Thymus (tissue), 11 donors: ENCODE measurements around the gene RSPH1. TPM values are rescaled to one million over a fixed set of nuclear protein-coding genes. Genes with fewer than 3 reads are reported as not detected.
A peak's percentile ranks its signal among the peaks of the same experiment; 100 is the strongest.

ENCODE experiments used
- DNase-seq, 9 donors: peaks; one replicate each; pipeline ENCODE4 v3.0.0-alpha.2; 2013; ENCODE audit warnings: low spot score in 9 of 9, low read depth in 6 of 9, missing footprints in 1 of 9
- H3K27ac ChIP-seq, 2 donors: one replicate each; pipeline ENCODE4 v1.5.1; 2013; ENCODE audit warnings: control low read depth in 1 of 2, low read depth in 1 of 2, low read length in 1 of 2, mild to moderate bottlenecking in 1 of 2, moderate library complexity in 1 of 2
- H3K27me3 ChIP-seq, 2 donors: one replicate each; pipeline ENCODE4 v1.5.1; 2013; ENCODE audit warnings: low read length in 1 of 2; ENCODE audit not compliant: control insufficient read depth in 2 of 2, insufficient read depth in 1 of 2
- H3K36me3 ChIP-seq, 2 donors: one replicate each; pipeline ENCODE4 v1.5.1; 2013; ENCODE audit warnings: low read length in 1 of 2, mild to moderate bottlenecking in 1 of 2, moderate library complexity in 1 of 2; ENCODE audit not compliant: control insufficient read depth in 2 of 2, insufficient read depth in 2 of 2
- H3K4me1 ChIP-seq, 2 donors: one replicate each; pipeline ENCODE4 v1.5.1; 2013; ENCODE audit warnings: low read length in 2 of 2; ENCODE audit not compliant: control insufficient read depth in 2 of 2, insufficient read depth in 2 of 2
- H3K4me3 ChIP-seq, 2 donors: one replicate each; pipeline ENCODE4 v1.5.1; 2013; ENCODE audit warnings: low read length in 2 of 2, control low read depth in 1 of 2, mild to moderate bottlenecking in 1 of 2
- H3K9me3 ChIP-seq, 2 donors: one replicate each; pipeline ENCODE4 v1.5.1; 2013; ENCODE audit warnings: low read length in 1 of 2, mild to moderate bottlenecking in 1 of 2; ENCODE audit not compliant: control insufficient read depth in 2 of 2, insufficient read depth in 1 of 2
- WGBS: extraction: QIAGEN DNeasy Blood & Tissue Kit; methylation state at CpG from one replicate; pipeline ENCODE4 v1.1.7; 2013; 5-methylcytosine and 5-hydroxymethylcytosine counted together
- polyA plus RNA-seq: library from polyadenylated mRNA; stranded (reverse); fragments of 200-250 nt; gene quantifications from one replicate; pipeline ENCODE4 v1.2.3, GENCODE V29; 2013
- total RNA-seq: library from RNA; stranded (reverse); fragments of 120-200 nt; gene quantifications from one replicate; pipeline ENCODE4 v1.2.4, GENCODE V29; 2013
- donor health status: healthy.

Gene RSPH1
- total and polyA plus RNA-seq, 2 donors = 0.38 to 2.4 TPM

DNA sequence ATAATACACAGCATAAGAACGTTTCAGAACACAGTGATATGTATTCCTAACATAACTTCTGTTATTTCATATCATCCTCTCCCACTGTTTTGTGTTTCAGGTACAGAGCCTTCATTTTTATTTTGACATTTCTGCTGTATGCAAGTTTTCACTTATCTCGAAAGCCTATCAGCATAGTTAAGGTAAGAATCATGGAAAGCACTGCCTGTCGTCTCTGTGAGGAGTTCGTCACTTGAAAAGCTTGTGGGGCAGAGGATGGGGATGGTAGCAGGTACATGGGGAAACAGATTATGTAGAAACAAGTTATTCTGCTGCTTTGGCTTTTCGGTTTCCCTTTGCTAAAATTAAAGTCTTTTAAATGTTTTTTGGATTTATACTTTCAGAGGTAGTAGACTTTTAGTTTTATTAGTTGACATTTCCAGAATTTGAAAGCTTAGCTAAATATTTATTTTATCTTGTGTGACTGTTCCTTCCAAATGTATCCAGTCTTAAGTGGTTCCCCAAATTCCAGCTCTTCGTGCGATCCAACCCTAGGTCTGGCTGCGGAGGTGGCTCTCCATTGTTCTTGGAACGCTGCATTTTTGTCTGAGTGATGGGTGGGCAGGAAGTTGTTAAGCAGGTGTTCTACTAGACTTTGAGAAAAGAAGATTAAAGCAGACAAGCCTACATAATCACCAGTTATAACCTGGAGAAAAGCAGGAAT lies 29.8 kb upstream of the RSPH1 start:
- Histone ChIP-seq H3K4me3 (no peak overlapping the region), H3K9me3 (no peaks in the 10 kb centered on the region), H3K4me1 (peaks cover 23 to 46% of the 10 kb centered on the region in 2 donors), H3K36me3 (peaks cover 20 to 39% of the 10 kb centered on the region in 2 donors), H3K27me3 (peaks cover 0 to 4% of the 10 kb centered on the region in 2 donors), H3K27ac (no peak overlapping the region)
- no peak for DNase-seq
- 75% methylated on average over 9 of the region's 9 CpGs for WGBS

DNA sequence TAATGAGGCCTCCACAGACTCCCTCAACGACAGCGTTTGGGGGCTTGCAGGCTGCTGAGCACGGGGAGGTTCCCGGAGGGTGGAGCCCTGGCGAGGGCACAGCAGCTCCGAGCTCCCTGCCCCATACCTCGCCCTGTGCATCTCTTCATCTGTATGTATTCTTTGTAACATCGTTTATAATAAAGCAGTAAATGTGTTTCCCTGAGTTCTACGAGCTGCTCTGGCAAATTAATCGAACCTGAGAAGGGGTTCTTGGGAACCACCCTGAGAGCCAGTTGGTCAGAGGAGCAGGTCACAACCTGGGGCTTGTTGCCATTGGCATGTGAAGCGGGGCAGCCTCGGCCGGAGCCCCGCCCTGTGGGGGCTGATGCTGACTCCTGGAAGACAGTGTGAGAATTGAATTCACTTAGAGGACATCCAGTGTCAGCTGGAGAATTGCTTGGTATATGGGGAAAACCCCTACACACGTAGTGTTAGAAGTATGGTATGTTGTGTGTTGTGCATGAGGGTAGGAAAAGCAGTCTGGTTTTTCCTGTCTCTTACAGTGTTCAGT lies 29.1 kb upstream of the RSPH1 start:
- Histone ChIP-seq H3K36me3 (peaks cover 21 to 43% of the 10 kb centered on the region in 2 donors), H3K9me3 (no peaks in the 10 kb centered on the region), H3K27me3 (peaks cover 0 to 4% of the 10 kb centered on the region in 2 donors), H3K4me3 (no peak overlapping the region), H3K27ac (no peak overlapping the region), H3K4me1 (peaks cover 23 to 46% of the 10 kb centered on the region in 2 donors)
- WGBS = 73% methylated on average over 15 of the region's 15 CpGs
- no peak for DNase-seq

DNA sequence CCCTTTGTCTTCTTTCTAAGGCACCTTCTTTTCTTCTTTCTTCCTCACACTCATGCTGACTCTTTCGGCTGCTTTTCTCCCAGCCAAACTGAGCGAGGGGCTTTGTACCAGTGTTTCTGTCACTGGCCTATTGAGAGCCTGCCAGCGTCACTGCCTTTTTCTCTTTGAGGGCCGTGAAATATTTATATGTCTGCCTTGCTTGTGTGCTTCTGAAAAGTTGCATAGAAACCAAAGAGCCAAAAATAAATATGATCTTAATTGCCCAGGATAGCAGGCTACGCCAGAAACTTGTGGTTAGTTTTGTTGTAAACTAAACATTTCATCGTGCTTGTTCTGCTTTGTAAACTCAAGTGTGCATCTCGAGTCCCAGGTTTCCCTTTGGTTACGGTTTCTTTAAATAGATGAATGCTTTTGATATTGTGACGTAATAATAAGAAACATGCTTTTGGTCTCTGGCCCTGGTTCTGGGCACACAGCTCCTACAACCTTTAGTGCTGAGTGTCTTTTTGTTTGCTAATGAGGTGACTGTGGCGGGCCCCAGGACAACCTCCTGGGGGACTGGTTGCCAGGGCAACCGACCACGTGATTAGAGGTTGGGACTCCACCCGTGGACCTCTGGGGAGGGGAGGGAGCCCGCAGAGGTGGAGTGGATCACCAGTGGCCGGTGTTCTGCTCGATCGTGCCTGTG lies 28.5 kb upstream of the RSPH1 start:
- peaks cover 23 to 46% of the 10 kb centered on the region in 2 donors for H3K4me1 ChIP-seq
- H3K9me3 ChIP-seq = no peaks in the 10 kb centered on the region
- peaks cover 0 to 4% of the 10 kb centered on the region in 2 donors for H3K27me3 ChIP-seq
- H3K4me3 ChIP-seq = no peak overlapping the region
- WGBS = 28% methylated on average over 17 of the region's 17 CpGs
- DNase-seq = no peak
- peaks cover 25 to 45% of the 10 kb centered on the region in 2 donors for H3K36me3 ChIP-seq
- H3K27ac ChIP-seq = no peak overlapping the region

DNA sequence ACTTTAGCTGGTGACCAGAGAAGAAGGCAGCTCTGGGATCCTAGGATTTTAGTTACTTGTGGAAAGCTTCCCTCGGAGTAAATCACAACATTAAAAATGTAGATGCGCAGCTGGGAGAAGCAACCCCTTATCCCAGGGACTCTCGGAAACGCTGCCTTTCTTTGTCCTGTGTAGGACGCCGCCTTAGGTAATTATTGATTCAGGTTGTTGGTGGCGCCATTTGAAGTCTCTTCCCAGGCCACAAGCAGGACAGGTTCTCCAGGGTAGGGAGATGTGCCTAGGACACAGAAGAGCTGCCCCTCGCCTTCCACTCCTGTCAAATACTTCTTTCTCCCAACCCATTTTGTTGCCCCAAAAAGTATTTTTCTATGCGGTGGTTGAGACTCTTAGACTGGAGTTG lies 27.9 kb upstream of the RSPH1 start:
- peaks cover 0 to 4% of the 10 kb centered on the region in 2 donors for H3K27me3 ChIP-seq
- H3K36me3 ChIP-seq = peaks cover 30 to 48% of the 10 kb centered on the region in 2 donors
- peaks cover 23 to 46% of the 10 kb centered on the region in 2 donors for H3K4me1 ChIP-seq
- no peak for DNase-seq
- no peaks in the 10 kb centered on the region for H3K9me3 ChIP-seq
- 91% methylated on average over 9 of the region's 9 CpGs for WGBS
- peak overlapping the region in 1 of 2 donors; percentile 33 for H3K27ac ChIP-seq
- no peak overlapping the region for H3K4me3 ChIP-seq

DNA sequence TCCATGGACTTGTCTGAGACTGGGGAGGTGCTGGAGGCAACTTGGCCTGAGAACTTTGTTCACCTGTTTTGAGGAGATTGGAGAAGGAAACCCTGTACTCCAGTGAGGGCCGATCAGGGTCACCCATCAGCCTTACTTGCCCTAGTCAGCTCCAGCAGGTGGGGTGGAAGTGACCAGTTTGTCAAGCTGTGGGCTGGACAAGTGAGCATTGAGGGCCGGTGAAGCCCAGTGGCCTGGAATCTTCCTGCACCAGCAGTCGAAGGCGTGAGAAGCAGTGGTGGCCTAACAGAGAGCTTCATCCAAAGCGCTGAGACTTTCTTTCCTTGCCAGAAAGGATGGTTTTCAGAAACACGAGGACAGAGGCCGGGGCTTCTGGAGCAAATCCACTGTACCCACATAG lies 27.2 kb upstream of the RSPH1 start:
- 99% methylated on average over 7 of the region's 7 CpGs for WGBS
- no peak for DNase-seq
- no peak overlapping the region for H3K4me3 ChIP-seq
- no peaks in the 10 kb centered on the region for H3K9me3 ChIP-seq
- H3K36me3 ChIP-seq = peaks cover 37 to 55% of the 10 kb centered on the region in 2 donors
- no peak overlapping the region for H3K27ac ChIP-seq
- peaks cover 0 to 4% of the 10 kb centered on the region in 2 donors for H3K27me3 ChIP-seq
- peaks cover 20 to 41% of the 10 kb centered on the region in 2 donors for H3K4me1 ChIP-seq

DNA sequence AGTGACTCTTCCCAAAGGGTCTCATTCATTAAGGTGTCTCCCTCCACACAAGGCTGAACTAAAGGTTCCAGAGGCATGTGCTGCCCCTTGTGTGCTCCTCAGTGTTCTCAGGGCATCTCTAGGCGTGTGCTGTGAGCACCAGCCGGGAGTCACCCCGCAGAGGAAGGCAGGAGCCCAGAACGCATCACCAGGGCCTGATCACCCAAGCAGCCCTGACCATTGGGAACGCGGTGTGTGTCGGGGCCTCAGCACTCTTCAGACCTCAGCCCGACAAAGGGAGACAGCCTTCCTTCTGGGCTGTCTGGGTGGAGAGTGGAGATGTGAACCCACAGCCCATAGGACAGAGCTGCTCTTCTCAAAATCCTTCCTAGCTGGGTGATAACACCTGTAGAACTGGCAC lies 26.7 kb upstream of the RSPH1 start:
- Histone ChIP-seq H3K27me3 (peaks cover 0 to 4% of the 10 kb centered on the region in 2 donors), H3K27ac (no peak overlapping the region), H3K36me3 (peaks cover 40 to 59% of the 10 kb centered on the region in 2 donors), H3K9me3 (no peaks in the 10 kb centered on the region), H3K4me1 (peaks cover 18 to 37% of the 10 kb centered on the region in 2 donors), H3K4me3 (no peak overlapping the region)
- WGBS = 98% methylated on average over 8 of the region's 8 CpGs
- DNase-seq = no peak

DNA sequence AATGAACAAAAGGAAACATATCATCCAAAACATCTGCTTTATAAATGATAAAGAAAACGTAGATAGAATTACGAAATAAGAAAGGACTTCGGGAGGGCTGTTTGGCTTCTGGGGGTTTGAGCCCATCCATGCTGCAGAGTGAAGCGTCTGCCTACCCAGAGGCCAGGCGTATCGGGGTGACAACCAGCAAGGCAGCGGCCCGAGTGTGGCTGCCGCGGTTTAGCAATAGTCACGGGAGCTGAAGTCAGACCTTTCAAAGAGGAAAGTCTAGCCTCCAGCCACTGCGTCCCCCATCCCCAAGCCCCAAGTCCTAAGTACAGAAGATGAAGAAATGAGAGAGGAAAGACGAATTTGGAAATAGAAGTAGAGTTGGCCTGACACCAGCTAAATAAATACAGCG lies 26.2 kb upstream of the RSPH1 start:
- DNase-seq = no peak
- H3K36me3 ChIP-seq = peaks cover 43 to 59% of the 10 kb centered on the region in 2 donors
- no peak overlapping the region for H3K4me3 ChIP-seq
- H3K4me1 ChIP-seq = peaks cover 13 to 32% of the 10 kb centered on the region in 2 donors
- no peak overlapping the region for H3K27ac ChIP-seq
- H3K27me3 ChIP-seq = peaks cover 0 to 4% of the 10 kb centered on the region in 2 donors
- no peaks in the 10 kb centered on the region for H3K9me3 ChIP-seq
- WGBS = 98% methylated on average over 14 of the region's 14 CpGs

DNA sequence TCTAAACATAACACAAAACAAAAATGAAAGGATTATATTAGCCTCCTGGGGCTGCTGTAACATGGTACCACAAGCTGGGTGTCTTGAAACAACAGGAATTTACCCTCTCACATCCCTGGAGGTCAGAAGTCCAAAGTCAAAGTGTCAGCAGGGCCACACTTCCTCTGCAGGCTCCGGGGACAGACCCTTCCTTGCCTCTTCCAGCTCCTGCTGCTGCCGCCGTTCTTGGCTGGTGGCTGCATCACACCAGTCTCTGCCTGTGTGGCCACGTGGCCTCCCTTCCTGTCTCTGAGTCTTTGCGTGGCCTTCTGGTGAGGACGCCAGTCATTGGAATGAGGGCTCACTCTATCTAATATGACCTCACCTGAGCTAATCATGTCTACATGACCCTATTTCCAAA lies 25.8 kb upstream of the RSPH1 start:
- Histone ChIP-seq H3K9me3 (no peaks in the 10 kb centered on the region), H3K4me1 (peaks cover 8 to 28% of the 10 kb centered on the region in 2 donors), H3K27ac (no peak overlapping the region), H3K36me3 (peaks cover 43 to 59% of the 10 kb centered on the region in 2 donors), H3K4me3 (no peak overlapping the region), H3K27me3 (peaks cover 0 to 4% of the 10 kb centered on the region in 2 donors)
- WGBS = 98% methylated on average over 6 of the region's 6 CpGs
- DNase-seq = no peak

DNA sequence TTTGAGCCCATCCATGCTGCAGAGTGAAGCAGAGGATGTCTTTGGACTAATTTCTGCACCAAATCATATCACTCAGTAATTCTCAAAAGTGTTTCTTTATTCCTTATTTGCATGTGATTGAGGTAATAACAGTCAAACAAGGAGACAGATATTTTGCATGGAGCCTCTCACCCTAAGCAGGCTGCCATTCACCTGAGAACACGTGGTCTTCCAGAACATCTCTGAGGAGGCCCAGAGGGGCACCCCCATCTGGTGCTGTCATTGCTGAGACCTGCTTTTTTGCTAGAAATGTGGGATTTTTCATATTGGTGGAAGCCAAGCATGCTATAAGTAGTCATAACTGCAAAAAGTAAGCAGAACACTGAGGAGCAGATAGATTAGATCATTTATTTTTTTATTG lies 25.4 kb upstream of the RSPH1 start:
- Histone ChIP-seq H3K9me3 (no peaks in the 10 kb centered on the region), H3K36me3 (peaks cover 43 to 57% of the 10 kb centered on the region in 2 donors), H3K27me3 (peaks cover 0 to 2% of the 10 kb centered on the region in 2 donors), H3K27ac (no peak overlapping the region), H3K4me3 (no peak overlapping the region), H3K4me1 (peaks cover 4 to 23% of the 10 kb centered on the region in 2 donors)
- no peak for DNase-seq
- WGBS = 93% methylated on average over 1 of the region's 1 CpG
